Muscle of arm (tissue), 12 donors: Measurements from ENCODE around the gene CPT2. TPM values are rescaled to one million over a fixed set of nuclear protein-coding genes. Genes with fewer than 3 reads are reported as not detected.
A peak's percentile ranks its signal among the peaks of the same experiment; 100 is the strongest.
"Not testable (repeated sequence)": the region's sequence is repeated elsewhere in the genome, so short reads cannot be mapped to it uniquely, and the experiment has no call there.

Source experiments
- DNase-seq: peaks from one replicate; pipeline ENCODE4 v3.0.0-alpha.2; 2013
- polyA plus RNA-seq, 12 donors: library from polyadenylated mRNA; unstranded; fragments of 120-200 nt; gene quantifications; one replicate each; pipeline ENCODE4 v1.2.1, GENCODE V29; 2013; ENCODE audit not compliant: insufficient read length in 12 of 12

Gene CPT2
- polyA plus RNA-seq, 12 donors: 10.5 to 21.1 (median 12.4) TPM; not detected in 1

DNA sequence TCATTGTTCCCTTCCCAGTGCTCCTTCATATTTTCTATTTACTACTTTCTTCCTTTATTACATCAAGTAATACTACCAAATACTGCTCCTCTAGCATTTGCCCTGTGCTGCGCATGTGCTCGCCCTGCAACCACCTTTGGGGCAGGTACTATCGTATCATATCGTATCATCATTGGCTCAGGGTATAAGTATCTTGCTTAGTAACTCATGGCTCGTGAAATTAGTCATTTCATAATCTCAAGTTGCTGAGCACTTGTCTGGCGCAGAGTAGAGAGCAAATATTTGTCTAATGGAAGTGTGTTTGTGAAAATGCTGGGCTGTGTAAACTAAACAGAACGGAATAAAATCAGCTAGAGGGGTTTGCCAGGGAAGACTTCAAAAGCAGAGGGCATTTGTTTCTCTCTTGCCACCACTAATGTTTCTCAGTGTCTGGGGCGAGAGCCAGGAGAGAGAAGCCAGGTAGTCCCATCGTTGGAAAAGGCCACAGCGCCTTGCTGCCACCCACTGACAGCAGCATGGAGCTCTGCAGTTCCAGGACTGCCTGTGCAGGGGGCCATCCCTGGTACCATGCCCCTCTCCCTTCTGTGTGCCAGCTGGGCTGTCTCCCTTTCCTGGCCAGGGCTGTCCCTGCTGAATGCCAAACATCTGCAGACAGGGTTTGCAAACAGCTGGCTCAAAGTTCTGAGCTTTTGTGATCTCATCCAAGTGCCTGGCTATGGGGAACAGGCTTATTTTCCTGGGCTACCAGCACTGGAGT lies 20.0 kb upstream of the CPT2 start:
- peak; percentile 30 for DNase-seq

DNA sequence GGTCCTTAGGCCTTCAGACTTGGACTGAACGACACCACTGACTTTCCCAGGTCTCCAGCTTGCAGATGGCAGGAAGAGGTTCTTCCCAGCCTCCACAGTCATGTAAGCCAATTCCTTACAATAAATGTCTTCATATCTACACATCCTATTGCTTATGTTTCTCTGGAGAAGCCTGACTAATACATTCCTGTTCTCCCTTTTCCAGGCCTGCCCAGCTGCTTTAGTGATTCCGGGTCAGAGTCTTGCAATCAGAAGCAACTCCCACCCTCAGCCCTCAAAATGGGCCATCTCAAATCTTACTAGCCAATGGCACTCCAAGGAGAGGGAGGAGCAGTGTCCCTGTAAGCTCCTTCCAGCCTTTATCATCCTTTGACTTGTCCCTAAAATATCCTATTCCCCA lies 16.4 kb upstream of the CPT2 start:
- DNase-seq: no peak

DNA sequence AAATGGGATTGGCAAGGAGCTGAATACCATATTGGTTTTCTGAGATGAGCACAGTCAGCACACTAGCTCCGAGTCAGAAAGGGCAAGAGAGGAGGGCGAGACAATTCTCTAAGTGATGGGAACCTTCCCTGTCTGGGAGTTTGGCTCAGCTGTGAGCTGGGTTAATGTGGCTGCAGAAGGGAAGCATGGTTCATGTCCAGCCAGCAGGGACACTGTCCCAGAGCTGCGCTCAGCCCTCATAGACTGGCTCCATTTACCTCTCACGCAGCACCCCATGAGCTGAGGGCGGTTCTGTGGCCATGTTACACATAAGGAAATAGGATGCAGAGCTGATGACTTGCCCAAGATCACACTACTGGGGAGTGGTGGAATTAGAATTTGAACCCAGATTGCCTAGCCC lies 15.7 kb upstream of the CPT2 start:
- DNase-seq: no peak

DNA sequence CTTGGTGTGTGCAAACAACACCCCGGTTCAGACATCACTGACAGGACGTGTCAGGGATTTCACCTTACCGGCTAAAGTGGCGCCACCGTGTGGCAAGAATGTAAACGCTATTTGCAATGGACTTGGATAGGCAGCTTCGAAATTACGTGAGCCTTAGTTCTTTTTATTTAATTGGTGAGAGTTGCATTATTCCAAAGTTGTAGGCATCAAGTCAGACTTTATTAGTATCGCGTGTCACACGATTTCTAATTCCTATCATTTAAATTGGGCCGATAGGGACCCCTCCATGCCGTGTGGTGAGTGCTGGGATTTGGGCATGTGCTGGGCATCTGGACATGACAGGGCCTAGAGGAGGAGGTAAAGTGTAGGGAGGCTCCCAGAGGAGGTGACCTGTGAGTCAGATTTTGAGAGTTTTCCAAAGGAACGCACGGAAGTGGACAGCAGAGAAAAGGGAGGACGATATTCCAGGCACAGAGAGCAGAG lies 14.5 kb upstream of the CPT2 start:
- peak; percentile 77 for DNase-seq

DNA sequence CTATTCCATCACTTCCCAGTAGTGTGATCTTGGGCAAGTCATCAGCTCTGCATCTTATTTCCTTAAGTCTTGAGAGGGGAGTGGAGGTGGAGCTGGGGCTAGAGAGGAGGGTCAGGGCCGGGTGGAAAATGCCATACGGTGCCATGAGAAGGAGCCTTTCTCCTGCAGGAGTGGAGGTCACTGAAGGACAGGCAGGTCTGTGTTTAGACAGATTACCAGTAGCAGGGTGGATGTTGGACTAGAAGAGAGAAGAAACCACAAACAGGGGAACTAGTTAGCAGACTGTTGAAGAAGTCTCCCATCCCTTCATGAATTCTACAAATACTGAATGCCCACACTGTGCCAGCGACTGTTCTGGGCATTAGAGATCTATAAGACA lies 13.9 kb upstream of the CPT2 start:
- DNase-seq: no peak

DNA sequence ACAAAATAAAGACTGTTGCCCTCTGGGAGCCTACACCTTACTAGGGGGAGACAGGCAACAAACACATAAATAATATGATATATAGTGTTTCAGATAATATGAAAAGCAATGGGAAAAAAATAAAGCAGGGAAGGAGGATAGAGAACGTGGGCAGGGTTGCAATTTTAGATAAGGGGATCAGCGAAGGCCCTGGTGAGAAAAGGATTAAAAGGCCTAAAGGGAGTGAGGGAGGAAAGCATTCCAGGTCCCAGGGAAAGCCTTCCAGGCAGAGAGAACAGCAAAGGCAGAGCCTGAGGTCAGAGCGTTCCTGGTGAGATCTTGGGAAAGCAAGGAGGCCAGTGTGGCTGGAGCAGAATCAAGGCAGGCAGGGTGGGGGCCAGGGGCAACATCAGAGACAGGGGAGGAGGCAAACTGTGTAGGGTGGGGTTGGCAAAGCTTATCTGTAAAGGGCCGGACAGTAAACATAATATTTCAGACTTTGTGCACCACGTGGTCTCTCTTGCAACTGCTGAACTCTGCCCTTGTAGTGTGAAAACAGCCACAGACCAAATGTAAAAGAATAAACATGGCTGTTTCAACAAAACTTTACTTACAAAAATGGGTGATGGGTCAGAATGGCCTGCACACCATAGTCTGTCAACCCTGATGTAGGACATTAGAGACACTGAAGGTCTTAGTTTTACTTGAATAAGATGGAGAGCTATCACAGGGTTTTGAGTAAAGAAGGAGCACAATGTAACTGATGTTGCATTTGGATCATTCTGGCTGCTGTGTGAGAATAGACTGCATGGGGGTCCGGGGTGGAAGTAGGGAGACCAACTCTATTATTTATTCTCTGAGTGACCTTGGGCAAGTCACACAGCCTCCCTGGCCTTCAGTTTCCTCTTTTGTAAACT lies 13.3 kb upstream of the CPT2 start:
- DNase-seq: no peak

DNA sequence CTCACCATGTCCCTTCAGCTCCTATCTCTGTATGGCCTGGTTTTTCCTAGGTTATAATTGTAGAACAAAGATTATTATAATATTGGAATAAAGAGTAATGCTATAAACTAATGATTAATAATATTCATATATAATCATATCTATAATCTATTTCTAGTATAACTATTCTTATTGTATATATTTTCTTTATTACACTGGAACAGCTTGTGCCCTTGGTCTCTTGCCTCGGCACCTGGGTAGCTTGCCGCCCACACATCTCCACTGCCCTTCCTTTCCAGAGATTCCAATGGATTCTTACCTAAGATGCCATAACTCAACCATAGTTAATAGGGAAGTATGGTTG lies 10.7 kb upstream of the CPT2 start:
- DNase-seq: not testable (repeated sequence)

DNA sequence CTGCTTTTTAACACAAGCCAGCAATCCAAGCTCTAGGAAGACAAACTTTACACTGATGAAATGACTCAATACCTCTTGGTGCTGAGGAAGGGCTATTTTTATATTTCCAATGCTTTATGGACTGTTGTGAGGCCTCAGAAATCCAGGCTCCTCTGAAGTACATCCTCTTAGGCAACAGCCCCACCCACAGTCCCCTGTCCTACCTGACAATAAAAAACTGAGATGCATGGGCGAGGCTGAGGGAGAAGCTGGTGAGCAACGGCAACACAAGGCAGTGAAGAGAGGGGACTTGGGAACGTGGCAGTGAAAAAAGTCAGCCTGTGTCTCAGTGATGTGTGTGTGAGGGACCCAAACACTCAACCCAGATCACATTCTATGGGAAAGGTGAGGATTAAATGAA lies 10.1 kb upstream of the CPT2 start:
- DNase-seq: no peak

DNA sequence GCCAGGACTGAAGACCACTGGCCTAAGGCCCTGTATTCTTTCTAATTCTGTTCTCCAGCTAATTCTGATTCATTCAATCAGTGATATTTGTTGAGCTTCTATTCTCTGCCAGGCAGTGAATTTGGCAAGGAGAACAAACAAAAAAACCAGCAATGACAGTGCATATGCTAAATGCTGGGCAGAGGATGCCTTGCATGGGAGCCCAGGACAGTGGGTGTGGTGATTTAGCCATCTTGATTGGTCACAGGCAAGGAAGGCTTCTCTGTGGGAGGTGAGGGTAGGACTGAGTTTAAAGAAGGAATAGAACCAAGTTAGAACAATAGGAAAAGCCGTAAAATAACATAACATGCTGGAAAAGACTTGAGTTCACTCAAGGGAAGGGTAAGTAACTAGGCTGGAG lies 9.2 kb upstream of the CPT2 start:
- no peak for DNase-seq

DNA sequence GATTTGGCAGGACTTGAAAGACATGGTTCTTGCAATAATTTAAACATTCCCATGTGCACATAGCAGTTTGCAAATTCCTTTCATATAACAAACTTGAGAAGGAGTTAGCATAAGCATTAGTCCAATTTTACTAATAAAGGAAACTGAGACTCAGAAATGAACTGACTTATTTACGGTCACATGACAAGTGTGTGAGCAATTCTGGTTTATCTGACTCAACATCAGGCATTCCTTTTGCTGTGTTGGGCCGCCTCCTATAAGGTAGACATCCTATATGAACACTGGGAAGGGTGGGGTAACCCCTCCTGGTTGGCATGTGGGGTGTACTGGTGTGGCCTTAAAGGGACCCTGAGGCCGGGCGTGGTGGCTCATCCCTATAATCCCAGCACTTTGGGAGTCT lies 8.5 kb upstream of the CPT2 start:
- no peak for DNase-seq

DNA sequence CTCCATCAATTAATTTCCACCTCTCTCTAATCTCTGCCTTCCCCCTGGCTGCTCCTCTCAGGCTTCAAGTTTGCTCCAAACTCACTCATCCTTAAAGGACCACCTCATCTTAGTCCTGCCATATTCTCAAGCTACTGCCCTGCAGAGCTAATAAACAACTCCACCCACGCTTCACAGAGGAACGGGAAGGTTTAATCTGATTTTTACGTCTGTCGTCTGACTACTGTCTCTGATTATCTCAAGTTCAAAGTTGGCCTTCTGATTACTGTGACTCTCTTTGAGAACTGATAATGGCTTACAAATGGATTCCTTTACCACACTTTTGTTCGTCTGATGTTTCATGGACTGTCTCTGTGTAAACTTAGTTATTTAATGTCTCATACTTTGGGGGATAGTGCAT lies 7.6 kb upstream of the CPT2 start:
- no peak for DNase-seq

DNA sequence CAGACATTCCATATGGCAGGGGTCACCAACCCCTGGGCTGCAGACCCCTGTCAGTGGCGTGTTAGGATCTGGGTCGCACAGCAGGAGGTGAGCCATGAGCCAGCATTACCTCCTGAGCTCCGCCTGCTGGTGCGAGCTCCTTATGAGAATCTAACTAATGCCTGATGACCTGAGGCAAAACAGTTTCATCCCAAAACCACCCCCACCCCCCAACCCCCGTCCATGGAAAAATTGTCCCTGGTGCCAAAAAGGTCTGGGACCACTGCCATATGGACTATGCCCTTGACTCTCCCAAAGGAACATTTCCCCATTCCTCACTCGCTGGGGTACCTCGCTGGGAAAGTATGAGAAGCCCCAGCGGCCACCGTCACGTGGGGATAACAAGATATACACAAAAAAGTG lies 6.4 kb upstream of the CPT2 start:
- no peak for DNase-seq

DNA sequence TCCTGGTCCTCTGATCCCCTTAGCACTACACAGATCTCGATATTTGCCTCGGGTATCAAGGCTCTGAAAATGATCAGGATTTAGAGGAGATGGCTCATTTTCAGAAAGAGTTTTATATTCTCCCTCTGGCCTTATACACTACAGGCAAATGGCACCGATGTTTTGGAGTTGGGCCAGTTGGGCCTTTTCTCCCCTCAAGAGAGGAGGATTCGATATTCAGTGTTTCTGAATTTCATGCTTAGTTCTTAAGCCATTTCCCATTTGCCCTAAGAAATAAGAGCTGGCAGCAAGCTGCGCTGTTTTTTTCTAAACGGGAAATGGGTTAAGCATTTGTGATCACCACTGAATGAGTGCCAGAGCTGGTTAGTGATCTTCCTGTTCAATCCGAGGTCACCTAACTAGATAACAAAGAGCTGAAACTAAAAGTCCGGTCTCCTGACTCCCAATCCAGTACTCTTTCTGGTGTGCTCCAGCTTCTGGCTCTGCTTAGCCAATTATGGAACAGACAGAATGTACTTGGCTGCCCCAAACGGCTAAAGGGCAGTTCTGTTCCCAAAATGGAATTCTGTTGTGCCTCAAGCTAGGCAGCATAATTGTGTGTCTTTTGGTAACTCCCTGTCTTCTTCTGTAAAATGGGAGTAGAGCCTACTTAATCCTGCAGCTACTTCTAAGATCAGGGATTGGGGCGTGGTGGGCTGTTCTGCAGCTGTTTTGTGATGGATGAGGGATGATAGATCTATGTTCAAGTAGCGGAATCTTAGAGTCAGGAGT lies 1.2 kb upstream of the CPT2 start:
- no peak for DNase-seq

DNA sequence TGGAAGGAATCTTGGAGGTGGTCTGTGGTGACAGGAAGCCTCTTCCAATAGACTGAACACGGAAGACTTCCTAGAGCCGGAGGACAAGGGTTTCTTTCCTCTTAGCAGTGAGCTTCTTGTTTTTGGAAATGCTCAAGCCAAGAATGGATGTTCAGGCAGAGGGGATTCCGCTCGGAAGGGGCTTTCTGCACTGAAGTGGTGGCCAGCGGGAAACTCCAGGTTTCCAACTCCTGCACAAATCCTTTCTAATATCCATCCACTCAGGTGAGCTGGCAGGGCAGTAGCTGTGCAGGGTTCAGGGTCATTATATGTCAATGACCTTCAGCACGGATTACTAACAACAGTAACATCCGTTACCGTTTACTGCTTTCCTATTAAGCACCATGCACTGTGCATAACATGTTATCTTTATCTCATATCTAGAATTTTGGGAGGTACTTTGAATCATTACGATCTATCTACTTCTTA lies 573 bp upstream of the CPT2 start:
- DNase-seq: no peak

DNA sequence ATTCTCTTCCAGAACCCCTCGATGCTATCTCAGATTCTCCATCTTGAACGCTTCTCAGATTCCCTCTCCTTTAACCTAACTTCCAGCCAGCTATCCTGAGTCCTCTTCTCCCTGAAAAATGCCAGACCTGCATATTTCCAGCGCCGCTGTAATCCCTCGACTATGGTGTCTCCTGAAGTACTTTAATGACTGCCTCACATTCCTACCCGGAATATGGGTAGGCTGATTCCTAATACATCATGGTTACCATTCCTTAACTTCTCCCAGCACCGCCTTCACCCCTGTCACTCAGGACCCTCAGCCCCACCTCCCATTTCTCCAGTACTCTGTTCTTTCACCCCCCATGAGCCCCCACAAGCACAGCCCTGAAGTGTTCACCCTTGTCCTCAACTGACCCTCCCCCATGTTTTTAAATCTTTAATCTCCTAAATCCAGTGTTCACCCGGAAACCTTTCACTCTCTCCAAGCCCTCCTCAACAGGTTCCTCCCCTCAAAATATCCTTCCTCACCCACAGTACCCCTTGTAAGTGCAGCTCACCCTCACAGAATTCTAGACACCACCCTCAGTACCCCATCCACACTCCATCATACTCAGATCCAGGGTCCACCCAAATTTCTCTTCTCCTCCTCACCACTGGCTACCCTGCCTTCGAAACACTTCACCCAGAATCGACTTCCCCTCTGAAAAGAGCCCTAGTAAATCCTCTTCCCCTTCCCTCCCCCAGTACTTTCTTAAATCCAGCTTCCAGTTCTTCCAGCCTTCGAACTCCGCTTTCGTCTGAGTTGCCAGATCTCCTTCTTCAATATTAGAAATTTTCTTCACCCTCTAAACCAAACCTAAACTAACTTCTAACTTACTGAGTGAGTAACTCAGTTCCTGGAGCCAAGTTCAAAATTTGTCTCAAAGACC lies 922 bp downstream of the CPT2 start:
- DNase-seq: no peak

DNA sequence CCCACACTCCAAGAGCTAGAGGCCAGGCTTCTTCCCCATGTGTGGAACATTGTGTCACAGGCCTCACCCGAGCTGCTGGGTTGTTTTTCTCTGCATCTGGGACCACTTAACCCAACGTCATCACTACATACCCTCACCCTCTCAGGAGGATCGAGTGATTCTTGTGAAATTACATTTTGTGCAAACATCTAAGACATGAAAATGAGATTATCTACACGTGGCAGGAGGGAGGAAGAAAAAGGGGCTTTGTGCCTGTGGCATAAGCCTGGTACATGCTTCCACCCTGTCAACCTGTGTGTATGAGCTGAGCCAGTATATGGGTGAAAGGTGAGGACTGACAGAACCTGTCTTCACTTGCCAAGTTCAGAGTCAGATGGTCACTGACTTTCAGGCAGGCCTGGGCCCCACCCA lies 1.6 kb downstream of the CPT2 start:
- no peak for DNase-seq

DNA sequence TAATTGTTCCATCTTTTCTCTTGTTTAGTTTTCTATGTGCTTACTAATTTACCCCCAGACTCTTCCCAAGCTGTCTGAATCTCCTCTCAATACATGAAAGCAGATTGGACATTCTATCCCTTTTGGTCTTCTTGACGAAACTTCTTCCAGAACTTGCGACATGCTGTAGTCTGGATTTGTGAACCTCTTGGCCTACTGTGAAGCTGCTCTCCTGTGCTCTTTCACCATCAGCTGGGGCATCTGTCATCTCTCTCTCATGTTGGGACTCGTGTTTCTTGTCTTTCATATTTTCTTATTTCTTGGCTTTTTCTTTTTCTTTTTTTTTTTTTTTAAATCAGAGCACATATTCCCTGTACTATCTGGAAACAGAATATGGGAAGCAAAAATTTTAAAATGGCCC lies 6.8 kb downstream of the CPT2 start:
- DNase-seq: no peak

DNA sequence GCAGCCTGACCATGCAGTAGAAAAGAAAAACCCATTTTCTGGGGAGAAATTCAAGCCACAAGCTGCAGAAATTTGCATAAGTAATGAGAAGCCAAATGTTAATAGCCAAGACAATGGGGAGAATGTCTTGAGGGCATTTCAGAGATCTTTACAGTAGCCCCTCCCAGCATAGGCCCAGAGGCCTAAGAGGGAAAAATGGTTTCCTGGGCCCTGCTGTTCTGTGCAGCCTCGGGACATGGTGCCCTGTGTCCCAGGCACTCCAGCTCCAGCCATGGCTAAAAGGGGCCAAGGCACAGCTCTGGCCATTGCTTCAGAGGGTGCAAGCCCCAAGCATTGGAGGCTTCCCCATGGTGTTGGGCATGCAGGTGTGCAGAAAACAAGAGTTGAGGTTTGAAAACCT lies 8.9 kb downstream of the CPT2 start:
- DNase-seq: not testable (repeated sequence)

DNA sequence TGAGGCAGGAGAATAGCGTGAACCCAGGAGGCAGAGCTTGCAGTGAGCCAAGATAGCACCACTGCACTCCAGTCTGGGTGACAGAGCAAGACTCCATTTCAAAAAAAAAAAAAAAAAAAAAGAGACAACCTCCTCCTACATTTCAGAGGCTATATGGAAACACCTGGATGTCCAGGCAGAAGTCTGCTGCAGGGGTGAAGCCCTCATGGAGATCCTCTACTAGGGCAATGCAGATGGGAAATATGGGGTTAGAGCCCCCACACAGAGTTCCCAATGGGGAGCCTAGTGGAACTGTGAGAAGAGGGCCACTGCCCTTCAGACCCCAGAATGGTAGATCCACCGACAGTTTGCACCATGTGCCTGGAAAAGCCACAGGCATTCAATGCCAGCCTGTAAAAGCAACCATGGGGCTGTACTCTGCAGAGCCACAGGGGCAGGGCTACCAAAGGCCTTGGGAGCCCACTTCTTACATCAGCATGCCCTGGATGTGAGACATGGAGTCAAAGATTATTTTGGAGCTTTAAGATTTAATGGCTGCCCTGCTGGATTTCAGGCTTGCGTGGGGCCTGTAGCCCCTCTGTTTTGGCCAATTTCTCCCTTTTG lies 9.6 kb downstream of the CPT2 start:
- DNase-seq: not testable (repeated sequence)

DNA sequence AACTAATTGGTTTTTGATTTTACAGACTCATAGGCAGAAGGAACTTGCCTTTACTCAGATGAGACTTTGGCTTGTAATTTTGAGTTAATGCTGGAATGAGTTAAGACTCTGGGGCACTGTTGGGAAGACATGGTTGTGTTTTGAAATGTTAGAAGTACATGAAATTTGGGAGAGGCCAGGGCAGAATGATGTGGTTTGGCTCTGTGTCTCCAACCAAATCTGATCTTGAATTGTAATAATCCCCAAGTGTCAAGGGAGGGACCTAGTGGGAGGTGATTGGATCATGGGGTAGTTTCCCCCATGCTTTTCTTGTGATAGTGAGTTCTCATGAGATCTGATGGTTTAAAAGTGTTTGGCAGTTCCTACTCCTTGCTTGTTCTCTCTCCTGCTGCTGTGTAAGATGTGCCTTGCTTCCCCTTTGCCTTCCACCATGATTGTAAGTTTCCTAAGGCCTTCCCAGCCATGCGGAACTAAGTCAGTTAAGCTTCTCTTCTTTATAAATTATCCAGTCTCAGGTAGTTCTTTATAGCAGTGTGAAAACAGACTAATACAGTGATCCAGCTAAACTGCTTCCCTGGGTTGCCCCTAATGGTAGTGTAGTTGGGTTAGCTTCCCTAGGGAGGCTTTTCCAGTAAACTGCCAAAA lies 10.2 kb downstream of the CPT2 start:
- DNase-seq: no peak
